ENCODE data around the gene FBXO24.

The FBXO24 gene

GRCh38 chr7:100573691-100574361 is 12.3 kb upstream of the FBXO24 start, which contains the start of gene SAP25:
SAP25 (minus strand) TSS chr7:100573900; CDS start chr7:100573742, 158 bp downstream.
- DNase-seq (ENCODE audit: low read depth, low spot score), result no peak

DNA sequence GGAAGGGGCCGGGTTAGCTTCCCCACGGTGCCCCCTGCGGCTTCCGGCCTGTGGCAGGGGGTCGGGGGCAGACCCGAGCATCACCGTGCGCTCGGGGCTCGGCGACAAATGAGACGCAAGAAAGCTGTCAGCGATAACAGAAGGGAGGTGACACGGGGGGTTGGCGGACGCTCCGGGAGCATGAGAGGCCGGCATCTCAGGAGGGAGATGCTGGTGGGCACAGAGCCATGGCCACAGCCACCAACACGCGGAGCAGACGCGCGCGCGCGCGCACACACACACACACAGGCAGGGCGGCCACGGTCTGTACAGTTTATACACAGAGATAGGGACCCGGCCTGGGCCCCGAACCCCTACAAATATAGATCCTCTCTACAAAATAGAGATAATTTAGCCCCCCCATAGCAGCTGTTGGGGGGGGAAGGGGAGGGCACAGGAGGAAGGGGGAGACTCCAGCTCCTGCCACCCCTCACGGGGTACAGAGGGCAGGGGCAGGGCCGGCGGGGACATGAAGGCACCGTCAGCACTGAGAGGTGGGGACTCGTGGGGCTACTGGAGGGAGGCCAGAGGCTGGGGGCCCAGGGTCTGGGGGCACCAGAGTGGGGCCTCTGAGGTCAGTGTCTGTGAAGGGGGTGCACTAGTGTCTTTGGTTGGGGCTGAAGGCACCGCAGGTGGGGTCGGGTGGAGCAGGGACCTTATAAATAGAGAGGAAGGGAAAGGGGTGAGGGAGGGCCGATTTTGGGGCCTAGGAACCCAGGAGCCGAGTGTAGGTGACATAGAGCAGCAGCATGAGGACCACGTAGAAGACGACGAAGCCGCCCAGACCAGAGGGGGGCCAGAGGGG is 11.5 kb upstream of the FBXO24 start:
- no peak for DNase-seq (ENCODE audit: low read depth, low spot score)

DNA sequence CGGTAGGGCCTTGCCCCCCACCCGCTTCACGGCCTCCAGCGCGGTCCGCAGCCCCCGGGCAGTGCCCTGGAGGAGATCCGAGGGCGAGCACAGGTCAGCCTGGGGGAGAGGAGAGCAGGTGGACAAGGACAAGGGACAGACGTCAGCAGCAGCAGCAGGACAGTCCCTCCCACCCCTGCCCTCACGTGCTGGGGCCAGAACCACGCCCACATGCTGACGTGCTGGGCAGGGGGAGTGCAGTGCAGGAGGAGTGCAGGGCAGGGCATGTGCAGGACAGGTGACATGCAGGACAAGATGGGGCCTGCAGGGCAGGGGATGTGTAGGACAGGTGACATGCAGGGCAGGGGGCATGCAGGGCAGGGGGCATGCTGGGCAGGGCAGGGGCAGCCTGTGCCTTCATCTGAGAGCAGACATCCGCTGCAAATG is 10.9 kb upstream of the FBXO24 start:
- no peak for DNase-seq (ENCODE audit: low read depth, low spot score)

DNA sequence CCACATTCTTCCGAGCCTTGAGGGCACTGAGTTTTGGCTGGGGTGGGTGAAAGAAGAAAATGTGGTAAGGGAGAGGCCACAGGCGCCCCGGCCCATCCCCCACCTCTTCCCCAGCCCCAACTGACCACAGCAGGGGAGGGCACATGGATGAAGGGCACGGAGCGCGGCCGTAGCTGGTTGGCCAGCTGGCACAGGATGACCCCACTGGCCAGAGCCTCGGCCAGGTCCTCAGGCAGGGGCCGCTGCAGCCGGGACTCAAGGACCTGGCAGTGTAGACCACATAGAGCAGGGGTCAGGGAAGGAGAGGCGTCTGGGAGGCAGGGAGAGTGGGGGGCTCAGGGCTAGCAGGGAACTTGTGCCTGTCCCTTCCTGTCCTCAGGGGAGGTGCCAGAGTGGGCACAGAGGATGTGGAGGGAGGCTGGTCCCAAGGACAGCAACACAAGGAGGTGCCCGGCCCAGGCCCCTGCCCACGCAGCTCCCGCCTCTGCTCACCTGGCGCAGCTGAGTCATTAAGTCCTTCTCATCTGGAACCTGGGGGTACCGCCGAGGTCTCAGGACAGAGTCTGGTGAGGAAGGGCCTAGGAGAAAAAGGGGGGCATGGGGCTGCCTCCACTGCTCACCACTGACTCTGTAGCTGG is 10.3 kb upstream of the FBXO24 start:
- DNase-seq (ENCODE audit: low read depth, low spot score), result no peak

DNA sequence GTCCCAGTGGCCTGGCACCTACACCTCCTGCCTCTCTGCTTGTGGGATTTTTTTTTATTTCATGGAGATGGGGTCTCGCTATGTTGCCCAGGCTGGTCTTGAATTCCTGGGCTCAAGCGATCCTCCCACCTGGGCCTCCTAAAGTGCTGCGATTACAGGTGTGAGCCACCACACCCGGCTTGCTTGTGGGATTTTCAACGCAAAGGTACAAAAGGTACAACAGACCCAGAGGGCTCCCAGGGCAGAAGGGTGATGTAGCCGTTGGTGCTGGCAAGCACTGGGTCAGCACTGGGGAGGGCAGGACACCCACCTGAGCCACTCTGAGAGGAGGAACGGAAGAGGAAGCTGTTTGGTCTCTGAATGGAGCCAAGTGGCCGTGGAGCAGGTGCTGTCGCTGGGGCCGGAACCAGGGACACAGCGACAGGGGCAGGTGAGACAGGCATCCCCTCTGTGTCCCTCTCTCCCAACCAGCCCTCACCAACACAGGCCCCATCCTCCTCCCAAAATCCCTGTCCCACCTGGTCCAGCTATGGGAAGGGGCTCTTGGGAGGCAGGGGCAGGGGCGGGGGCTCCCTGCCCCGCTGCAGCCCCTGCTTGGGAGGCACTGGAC is 9.6 kb upstream of the FBXO24 start:
- DNase-seq (ENCODE audit: low read depth, low spot score), result no peak

- no peak for DNase-seq (ENCODE audit: low read depth, low spot score)
These were observed 9.0 kb upstream of the FBXO24 start for GRCh38 chr7:100577103-100577502.

- no peak for DNase-seq (ENCODE audit: low read depth, low spot score)
These were observed 8.6 kb upstream of the FBXO24 start for GRCh38 chr7:100577507-100577906.

DNA sequence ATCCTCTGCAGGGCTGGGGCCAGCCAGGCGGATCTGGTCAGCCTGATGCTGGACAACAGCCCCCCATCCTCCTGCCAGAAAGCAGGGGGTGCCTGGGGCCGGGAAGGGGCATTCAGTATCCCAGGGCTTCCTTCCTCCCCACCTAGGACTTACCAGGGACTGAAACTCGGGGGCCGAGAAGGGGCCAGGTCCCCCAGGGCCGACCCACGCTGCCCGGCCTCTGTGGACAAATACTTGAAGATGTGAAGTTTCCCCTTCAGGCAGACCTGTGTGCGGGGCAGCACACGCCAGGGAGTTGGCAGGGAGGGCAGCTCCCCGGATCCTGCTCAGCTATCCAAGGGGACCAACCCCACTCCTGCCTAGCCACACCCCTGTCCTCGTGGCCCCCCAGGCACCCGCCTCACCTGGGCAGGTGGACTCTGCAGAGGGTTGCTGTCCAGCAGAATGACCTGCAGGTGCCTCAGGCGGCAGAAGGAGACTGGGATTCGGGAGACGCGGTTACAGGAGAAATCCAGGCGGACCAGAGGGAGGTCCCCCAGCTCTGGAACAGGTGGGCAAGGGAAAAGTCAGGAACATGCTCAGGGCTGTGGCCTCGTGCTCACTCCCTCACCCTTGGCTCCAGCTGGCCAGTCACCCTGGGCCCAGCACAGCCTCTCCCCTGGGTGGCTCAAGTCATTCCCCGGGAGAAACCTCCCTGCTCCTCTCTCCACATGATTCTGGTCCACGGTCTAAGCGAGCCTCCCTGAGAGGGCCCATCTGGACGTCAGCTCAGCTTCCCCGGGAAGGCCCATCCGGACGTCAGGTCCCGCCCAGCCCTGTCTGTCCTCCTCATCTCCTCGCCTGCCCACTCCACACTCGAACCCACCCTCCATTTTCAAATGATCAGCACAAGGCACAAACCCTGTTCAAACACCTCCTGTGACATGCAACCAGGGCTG is 7.6 kb upstream of the FBXO24 start:
- no peak for DNase-seq (ENCODE audit: low read depth, low spot score)

- DNase-seq (ENCODE audit: low read depth, low spot score), result no peak
These were observed 5.5 kb upstream of the FBXO24 start for GRCh38 chr7:100580466-100581283.

GRCh38 chr7:100582041-100582579 is 4.0 kb upstream of the FBXO24 start:
- no peak for DNase-seq (ENCODE audit: low read depth, low spot score)

- DNase-seq (ENCODE audit: low read depth, low spot score), result no peak
These were observed 3.5 kb upstream of the FBXO24 start for GRCh38 chr7:100582650-100583049.

DNA sequence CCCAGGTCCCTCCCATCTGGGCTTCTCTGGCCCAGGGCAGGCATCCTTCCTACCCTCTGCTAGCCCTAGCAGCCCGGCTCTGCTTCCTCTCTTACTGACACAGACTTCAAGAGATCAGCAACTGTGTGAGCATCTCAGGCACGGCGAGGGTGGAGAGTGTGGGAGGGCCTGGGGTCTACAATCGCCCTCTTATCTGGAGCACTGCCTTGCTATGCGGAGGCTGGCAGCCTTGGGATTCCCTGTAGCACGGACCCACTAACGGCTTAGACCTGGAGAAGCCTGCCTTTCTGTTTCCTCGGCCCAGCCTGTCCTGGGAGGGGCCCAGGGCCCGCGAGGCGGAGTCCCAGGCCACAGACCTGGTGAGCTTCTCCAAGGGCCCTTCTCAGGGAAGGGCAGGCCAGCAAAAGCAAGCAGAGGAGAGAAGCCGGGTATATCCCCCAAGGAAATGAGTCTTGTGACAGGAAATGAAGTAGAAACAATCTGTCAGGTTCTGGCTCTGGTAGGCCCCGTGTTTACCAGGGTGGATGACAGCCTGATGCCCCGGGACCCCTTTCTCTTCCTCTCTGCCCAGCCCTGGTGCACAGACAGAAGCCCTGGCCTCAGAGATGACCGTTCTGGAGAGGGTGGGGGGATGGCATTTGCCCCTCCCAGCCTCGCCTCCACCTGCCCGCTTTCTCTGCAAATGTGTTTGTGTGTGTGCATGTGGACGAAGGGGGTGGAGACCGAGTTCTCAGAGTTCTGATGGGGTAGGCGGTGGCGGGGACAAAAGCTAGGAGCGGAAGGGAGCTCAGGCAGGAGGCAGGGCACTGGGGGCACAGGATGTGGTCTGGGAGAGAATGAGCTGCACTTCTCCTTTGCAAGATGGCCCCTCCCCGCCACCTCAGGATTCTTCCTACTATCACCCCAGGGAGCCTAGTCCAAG is 2.7 kb upstream of the FBXO24 start:
- DNase-seq (ENCODE audit: low read depth, low spot score), result no peak

DNA sequence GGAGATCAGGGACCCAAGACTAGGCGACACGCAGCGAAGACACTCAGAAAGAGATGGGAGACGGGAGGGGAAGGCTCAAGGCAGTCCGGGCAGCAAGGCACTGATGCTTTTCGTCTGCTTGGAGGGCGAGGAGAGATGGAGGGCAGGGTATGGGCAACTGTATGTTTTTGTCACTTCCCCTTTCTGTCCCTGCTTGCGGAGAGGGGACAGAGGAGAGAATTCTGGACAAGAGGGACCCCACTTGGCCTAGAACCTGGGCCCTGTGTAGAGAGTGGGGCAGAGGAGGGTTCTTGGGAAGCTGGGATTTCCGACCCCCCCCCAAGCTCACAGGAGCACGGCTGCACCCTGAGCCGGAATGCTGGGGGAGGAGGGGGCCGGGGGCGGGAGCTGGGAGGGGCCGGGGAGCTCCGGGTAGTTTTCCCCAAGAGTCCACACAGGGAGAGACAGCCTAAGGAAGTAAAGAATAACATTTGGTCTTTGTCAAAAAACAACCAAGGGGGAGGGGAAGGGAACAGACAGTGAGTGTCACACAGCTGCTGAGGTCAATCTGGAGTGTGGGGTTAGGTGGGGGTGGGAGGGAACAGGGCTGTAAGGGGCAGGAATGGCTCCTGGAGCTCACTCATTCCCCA is 2.0 kb upstream of the FBXO24 start:
- no peak for DNase-seq (ENCODE audit: low read depth, low spot score)

- DNase-seq (ENCODE audit: low read depth, low spot score), result no peak
These were observed 1.2 kb upstream of the FBXO24 start for GRCh38 chr7:100584683-100585510.

DNA sequence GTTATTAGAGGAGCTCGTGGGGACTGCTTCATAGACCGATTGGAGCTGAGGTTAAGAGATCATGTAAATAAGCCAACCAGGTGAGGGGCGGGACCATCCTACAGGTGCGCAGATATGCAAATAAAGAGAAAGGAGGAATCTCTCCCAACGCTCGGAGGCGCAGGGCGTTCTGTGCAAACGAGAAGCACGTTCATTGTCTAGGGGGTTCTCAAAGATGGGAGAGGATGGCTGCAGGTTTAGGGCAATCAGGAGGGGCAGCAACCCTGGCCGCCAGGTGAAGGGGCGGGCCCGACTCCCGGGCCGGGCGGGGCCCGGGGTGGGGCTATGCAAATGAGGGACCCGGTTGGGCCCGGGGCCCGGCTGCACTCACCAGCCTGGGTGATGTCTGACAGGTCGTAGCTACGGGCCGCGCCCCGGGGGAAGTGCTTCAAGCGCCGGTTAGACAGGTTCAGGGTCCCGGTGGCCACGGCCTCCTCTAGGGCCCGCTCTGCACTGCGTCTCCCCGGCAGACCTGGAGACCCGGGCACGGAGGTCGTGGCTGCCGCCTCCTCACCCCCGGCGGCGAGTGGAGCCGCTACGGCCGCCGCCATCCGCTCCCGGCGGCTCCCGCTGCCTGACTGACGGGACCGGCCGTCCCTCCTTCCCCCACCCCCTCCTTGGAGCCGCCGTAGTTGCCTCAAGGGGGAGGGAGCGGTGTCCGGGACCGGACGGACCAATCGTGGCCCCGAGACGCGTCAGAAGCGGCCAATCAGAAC is 440 bp upstream of the FBXO24 start, which contains the start of gene LRCH4:
Gene LRCH4, minus strand, starts transcription at position 619 of the 755 bp plus-strand sequence. Its CDS starts 29 bp downstream, at position 590.
- no peak for DNase-seq (ENCODE audit: low read depth, low spot score)

DNA sequence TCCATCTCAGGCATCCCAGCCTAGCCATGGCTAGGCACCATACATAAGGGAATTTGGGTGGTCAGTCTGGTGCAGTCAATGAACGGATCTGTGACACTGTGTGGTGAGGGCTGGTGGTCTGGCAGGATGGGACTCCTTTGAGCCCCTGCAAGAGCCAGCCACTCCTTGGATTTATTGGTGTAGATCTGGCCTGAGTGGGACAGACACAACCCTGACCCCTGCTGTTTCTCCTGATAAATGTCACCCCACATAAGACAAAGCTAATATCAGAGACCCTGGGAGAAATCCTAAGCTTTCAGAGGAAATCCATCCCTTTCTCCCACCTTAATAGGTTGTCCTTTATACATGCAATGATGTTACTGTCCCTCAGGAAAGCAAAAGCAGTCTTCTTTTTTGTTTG is 2.3 kb downstream of the FBXO24 start:
- DNase-seq (ENCODE audit: low read depth, low spot score), result no peak

All from iPS DF 19.7 (cell line).